ENCODE measurements around the gene ATXN2. TPM values are rescaled to one million over a fixed set of nuclear protein-coding genes. Genes with fewer than 3 reads are reported as not detected.
"Not testable (repeated sequence)": the region's sequence is repeated elsewhere in the genome, so short reads cannot be mapped to it uniquely, and the experiment has no call there.

The ATXN2 gene
- total RNA-seq, 4 donors from 2014 or later, result 63.1 to 102 (median 63.8) TPM

DNA sequence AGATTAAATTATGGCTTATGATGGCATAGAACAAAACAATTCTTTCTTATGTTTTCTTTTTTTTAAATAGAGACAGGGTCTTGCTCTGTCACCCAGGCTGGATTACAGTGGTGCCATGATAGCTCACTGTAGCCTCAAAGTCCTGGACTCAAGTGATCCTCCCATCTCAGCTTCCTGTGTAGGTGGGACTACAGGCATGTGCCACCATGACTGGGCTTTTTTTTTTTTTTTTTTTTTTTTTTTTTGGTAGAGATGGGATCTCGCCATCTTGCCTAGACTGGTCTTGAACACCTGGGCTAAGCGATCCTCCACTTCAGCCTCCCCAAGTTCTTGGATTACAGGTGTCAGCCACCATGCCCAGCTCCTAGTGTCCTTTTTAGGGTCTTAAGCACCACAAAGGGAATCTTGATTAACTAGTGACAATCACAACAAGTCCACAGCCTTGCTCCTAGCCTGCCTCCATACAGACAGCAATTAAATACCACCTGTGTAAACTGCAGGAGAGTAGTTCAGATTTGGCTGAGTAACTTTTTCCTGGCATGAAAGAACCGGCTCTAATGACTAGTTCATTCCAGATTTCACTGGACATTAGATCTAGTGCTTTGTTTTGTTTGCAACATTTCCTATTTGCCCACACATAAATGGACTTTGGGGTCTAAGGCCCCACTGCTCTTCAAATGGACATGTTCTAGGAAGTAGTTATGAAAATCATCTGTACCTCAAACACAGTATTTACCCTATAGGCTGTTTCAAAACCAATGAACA is 131.8 kb downstream of the ATXN2 start:
- 70 to 75% methylated on average over 3 of the region's 3 CpGs for WGBS, 2 donors
- no peak overlapping the region for H3K4me3 ChIP-seq (replicated peaks in 1 of 3)
- H3K4me1 ChIP-seq, result no peaks in the 10 kb centered on the region
- no peaks in the 10 kb centered on the region for H3K9me3 ChIP-seq
- peaks cover 12% of the 10 kb centered on the region in 2 donors for H3K36me3 ChIP-seq
- peak overlapping the region in 1 of 3 donors; percentile 46 for H3K27ac ChIP-seq
- no peak for TF ChIP-seq CTCF (IDR thresholded peaks at IDR 0.05)
- no peak for TF ChIP-seq POLR2A (IDR thresholded peaks at IDR 0.05)
- no peaks in the 10 kb centered on the region for H3K27me3 ChIP-seq
- DNase-seq, result no peak
- intact Hi-C loops (cut with DNase I), result no loop called here

DNA sequence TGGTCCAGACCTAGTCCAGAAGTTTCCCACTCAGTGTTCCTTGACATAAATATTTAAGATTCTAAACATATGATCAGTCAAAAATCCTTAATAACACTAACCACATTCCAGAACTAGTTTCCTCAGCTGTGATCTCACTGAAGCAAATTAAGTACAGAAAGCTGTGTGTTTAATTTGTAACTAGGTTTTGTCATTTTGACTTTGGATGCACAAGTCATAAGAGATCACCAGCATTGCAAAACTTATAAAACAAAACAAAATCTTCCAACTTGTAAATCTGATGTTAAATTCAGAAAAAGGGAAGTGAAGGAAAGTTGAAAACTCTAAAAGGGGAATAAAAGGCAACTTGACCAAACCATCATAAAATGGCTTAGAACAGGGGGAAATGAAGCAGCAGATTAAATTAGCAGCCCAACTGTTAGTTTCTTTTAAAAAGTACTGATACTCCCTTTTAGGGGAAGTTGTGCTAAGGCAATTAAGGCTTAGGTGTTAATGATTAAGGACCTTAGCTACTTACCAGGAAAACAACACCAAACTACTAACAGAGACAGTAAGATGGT is 136.8 kb downstream of the ATXN2 start:
- Histone ChIP-seq H3K27ac (no peak overlapping the region), H3K4me3 (replicated peaks in 1 of 3) (no peak overlapping the region), H3K9me3 (no peaks in the 10 kb centered on the region), H3K36me3 (peaks cover 3 to 8% of the 10 kb centered on the region in 2 donors), H3K27me3 (no peaks in the 10 kb centered on the region), H3K4me1 (no peaks in the 10 kb centered on the region)
- intact Hi-C loops (cut with DNase I), result no loop called here
- DNase-seq, result no peak
- no peak for TF ChIP-seq POLR2A (IDR thresholded peaks at IDR 0.05)
- TF ChIP-seq CTCF (IDR thresholded peaks at IDR 0.05), result no peak

- H3K4me3 ChIP-seq (replicated peaks in 1 of 3); H3K4me1 ChIP-seq; DNase-seq; H3K27me3 ChIP-seq; H3K27ac ChIP-seq; intact Hi-C loops (cut with DNase I); H3K9me3 ChIP-seq: not testable (repeated sequence)
- peaks cover 18 to 27% of the 10 kb centered on the region in 2 donors for H3K36me3 ChIP-seq
- WGBS, 2 donors, result 95 to 98% methylated on average over 11 of the region's 11 CpGs
These were observed 139.0 kb downstream of the ATXN2 start for GRCh38 chr12:111460111-111460510.

- no peak for DNase-seq
- Histone ChIP-seq H3K27me3 (no peaks in the 10 kb centered on the region), H3K36me3 (peaks cover 29 to 35% of the 10 kb centered on the region in 2 donors), H3K4me3 (replicated peaks in 1 of 3) (no peak overlapping the region), H3K9me3 (no peaks in the 10 kb centered on the region), H3K4me1 (peaks cover 0 to 17% of the 10 kb centered on the region in 2 donors), H3K27ac (no peak overlapping the region)
- TF ChIP-seq POLR2A (IDR thresholded peaks at IDR 0.05) (no peak), CTCF (IDR thresholded peaks at IDR 0.05) (no peak)
- WGBS, 2 donors, result 91 to 95% methylated on average over 6 of the region's 6 CpGs
- intact Hi-C loops (cut with DNase I), result no loop called here
These were observed 140.5 kb downstream of the ATXN2 start for GRCh38 chr12:111458546-111459172.

DNA sequence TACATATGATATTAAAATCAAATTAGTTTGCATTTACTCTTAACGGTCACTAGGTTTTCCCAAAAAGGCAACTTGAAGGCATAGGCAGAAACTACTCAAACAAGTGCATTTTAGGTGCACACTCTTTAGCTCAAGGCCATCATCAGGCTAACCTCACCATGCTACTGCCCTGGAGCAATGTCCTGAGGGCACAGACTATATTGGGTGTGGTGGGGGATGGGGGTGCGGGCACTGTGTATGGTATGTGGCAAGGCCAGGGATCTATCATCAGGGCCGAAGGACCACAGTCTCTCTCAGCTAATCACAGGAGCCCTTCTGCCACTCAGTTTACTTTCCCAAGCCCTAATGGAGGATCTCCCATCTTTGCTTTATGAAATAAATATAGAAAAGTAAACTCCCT is 141.5 kb downstream of the ATXN2 start:
- H3K4me1 ChIP-seq, result peaks cover 0 to 18% of the 10 kb centered on the region in 2 donors
- H3K4me3 ChIP-seq (replicated peaks in 1 of 3), result no peak overlapping the region
- intact Hi-C loops (cut with DNase I), result no loop called here
- H3K27me3 ChIP-seq, result no peaks in the 10 kb centered on the region
- DNase-seq, result no peak
- peaks cover 35 to 43% of the 10 kb centered on the region in 2 donors for H3K36me3 ChIP-seq
- WGBS, 2 donors, result 83 to 93% methylated on average over 3 of the region's 3 CpGs
- TF ChIP-seq POLR2A (IDR thresholded peaks at IDR 0.05) (no peak), CTCF (IDR thresholded peaks at IDR 0.05) (no peak)
- H3K9me3 ChIP-seq, result no peaks in the 10 kb centered on the region
- H3K27ac ChIP-seq, result no peak overlapping the region

Measured in thyroid gland (tissue), 4 donors.